HG03135 (cell line): ENCODE results near the gene NAPB.
"Not testable (repeated sequence)": the region's sequence is repeated elsewhere in the genome, so short reads cannot be mapped to it uniquely, and the experiment has no call there.

Experiments used
- ATAC-seq: cut with Tn5 transposase; IDR thresholded peaks from one replicate; pipeline ENCODE4 v1.9.1; 2021; ENCODE audit warnings: mild to moderate bottlenecking, moderate library complexity; ENCODE audit not compliant: unreplicated experiment

Gene NAPB

GRCh38 chr20:23420943-23421931 lies at the start of gene NAPB:
NAPB (minus strand) TSS chr20:23421488; CDS start chr20:23421402, 86 bp downstream.
- ATAC-seq = peak; percentile 92

- ATAC-seq = not testable (repeated sequence)
These were observed 45.7 kb upstream of the NAPB start for GRCh38 chr20:23466961-23467360.

GRCh38 chr20:23461180-23461579 lies 39.9 kb upstream of the NAPB start:
- no peak for ATAC-seq

DNA sequence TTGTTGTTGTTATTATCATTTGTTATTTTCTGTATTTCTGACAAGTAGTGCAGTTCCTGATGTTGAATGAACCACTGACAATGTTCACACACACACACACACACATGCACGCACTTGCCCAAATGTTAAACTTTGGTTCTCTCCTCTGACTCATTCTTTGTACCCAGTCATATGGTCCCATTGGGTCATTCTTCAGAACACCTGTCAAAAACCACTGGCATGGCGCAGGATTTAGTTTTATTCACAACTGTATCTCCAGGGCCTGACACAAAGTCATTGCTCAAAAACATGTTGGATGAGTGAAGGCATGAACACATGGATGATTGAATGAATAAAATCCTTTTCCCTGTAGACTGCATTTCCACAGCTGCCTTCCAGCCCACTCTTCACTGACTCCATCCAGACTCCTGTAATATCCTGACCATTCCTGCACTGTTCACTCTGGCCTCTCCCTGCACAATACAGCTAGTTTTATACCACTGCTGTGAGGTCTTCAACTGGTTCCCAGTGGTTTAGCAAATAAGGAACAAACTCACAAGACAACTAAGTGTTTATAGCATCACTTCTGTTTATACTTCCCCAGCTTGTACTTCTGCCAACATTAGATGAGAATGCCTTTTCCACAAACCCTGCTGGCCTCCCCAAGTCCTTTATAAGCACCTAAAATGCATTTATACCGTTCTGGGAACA lies 38.3 kb upstream of the NAPB start:
- ATAC-seq = no peak

- ATAC-seq = no peak
These were observed 35.6 kb upstream of the NAPB start for GRCh38 chr20:23456873-23457272.

GRCh38 chr20:23456409-23456808 lies 35.1 kb upstream of the NAPB start:
- no peak for ATAC-seq

DNA sequence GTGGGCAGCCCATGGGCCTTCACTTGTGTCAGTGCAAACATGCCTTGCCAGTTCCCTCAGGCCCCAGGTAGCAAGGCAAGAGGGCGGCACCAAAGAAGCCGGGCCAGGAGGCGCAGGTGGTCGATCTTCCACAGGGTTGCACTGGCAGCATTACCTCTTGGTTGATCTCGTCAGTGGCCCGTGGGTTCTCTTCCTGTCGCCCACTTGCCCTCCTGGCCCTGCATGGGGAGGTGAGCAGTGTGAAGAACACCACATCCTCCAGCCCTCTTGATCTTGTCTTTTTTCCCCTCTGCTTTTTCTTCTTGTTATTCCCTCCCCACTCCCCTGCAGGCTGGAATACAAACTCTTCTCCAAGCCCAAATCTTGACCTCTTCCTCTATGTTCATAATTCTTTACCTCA lies 34.4 kb upstream of the NAPB start:
- ATAC-seq = no peak

DNA sequence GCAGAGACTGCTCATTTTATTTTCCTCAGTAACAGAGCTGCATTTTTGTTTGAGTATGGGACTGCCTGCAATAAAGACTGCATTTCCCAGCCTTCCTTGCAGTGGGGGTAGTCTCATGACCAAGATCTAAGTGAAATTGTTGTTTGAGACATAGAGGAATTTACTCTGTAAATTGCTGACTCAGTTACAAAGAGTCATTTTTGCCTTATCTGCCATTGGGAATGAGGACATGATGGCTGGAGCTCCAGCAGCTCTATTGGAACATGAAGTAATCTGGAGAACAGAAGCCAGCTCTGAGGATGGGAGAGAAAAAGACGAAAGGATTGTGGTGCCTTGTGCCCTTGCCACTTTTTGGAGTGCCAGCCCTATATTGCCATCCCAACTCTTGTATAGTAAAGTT lies 33.5 kb upstream of the NAPB start:
- no peak for ATAC-seq

- no peak for ATAC-seq
These were observed 32.6 kb upstream of the NAPB start for GRCh38 chr20:23453549-23454543.

GRCh38 chr20:23452776-23453175 lies 31.5 kb upstream of the NAPB start, which contains the start of gene CST11:
CST11 (minus strand) TSS chr20:23452876; CDS start chr20:23452811, 65 bp downstream.
- no peak for ATAC-seq

DNA sequence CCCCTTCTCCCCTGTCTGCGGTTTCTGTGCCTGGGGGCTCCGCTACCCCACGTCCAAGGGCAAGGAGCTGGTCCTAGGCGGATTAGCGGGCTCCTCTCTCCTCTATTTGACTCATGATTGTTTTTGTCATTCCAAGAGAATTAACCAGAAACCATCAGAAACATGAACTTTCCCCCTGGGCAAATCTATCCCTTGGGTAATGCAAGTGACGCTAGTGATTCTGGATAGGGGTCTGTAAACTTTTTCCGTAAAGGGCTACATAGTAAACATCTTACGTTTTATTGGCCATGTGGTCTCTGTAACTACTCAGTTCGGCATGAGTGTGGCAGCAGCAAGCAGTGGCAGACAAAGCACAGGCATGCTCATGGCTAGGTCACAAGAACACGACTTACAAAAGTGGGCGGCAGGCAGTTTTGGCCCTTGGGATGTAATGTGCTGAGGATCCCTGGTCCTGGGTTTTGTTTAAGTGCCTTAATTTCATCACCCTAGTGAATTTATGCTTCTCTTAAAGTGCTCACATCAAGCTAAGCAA lies 30.7 kb upstream of the NAPB start:
- ATAC-seq = no peak

GRCh38 chr20:23450877-23451276 lies 29.6 kb upstream of the NAPB start:
- ATAC-seq = no peak

- ATAC-seq = no peak
These were observed 28.1 kb upstream of the NAPB start for GRCh38 chr20:23449421-23449820.

DNA sequence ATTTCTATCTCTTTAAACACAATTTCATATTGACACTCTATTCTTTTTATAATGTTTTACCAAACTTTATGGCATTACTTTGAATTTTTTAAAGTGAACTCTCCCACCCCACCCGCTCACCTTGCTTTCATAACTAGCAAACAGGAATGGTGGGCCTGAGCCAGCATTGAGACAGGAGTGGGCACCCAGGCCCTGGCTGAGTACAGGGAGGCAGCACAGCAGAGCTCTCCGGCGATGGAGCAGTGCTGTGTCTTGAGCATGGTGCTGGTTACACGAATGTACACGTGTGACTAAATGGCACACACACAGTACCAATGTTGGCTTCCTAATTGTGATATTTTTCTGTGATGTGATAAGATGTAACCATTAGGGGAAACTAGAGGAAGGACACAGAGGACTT lies 26.9 kb upstream of the NAPB start:
- ATAC-seq = no peak

DNA sequence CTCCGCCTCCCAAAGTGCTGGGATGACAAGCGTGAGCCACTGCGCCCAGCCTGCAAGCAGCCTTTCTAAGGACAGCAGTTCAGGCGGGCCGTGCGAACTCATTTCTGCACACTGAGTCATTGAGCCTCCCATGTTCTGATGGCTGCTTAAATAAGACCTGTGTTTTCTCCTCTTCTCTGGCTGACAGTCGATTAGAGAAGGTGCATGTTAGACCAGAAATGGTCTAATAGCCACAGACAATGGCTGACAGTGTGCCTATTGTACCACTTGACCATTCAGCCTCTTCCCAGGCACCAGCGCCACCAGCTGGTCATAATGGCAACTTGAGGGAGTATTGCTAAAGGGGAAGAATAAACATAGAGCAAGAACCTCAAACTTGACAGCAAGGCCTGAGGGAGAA lies 25.2 kb upstream of the NAPB start:
- peak; percentile 62 for ATAC-seq

DNA sequence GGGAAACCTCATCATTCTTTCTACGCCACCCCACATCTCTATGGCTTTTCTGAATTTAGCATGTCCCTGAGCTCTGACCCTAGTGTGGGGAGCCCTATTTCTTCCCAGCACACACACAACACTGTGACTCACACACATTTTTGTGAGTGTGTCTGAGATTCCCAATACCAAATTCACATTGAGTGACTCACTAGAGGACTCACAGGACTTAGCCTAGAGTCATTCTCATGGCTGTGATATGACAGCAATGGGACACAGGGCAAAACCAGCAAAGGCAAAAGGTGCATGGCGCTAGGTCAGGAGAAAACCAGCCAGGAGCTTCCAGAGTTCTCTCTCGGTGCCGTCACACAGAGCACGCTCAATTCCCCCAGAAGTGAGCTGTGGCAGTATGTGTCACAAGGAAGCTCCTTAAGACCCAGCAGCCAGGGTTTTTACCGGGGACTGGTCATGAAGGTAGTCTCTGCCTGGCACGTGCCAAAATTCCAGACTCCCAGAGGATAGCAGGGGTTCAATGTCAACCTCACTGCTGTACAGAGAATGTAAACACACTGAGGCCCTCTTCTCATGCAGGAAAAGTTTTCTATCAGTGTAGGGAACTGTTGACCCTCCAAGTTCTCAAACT lies 24.4 kb upstream of the NAPB start:
- no peak for ATAC-seq

DNA sequence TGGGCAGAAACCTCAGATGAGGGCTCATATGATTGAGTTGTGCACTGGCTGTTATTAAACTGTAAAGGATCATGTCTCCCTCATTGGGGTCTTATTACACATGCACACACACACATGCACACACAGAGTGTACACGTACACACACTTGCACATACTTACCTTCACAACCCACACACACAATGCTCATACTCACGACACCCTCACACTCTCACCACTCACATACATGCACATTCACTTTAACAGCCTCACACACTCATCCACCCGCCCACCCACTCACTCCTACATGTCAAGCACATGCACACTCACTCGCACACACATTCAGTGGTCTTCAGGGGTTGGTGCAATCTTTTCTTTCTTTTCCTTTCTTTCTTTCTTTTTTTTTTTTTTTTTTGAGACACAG lies 23.6 kb upstream of the NAPB start:
- no peak for ATAC-seq

GRCh38 chr20:23442436-23442835 lies 21.1 kb upstream of the NAPB start:
- no peak for ATAC-seq

DNA sequence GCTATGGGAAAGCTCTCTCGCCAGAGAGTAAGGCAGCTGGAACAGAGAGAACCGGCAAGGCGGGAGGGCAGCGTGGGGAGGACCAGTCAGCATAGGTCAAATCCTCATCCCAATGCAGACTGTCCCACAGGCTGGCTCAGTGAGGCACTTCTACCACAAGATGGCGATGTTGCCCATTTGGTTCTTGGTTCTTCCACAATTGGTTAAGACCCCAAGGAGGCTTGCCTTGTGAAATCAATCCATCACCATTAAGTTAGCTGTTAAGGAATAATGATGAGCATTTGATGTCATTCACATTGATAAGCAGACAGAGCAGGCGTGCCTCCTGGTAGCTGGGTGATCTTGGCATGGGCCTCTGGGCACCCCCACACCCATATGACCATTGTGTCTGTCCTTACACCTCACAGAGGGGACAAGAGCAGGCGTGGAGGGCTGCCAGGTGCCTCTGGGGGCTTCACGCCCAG lies 20.6 kb upstream of the NAPB start:
- no peak for ATAC-seq

DNA sequence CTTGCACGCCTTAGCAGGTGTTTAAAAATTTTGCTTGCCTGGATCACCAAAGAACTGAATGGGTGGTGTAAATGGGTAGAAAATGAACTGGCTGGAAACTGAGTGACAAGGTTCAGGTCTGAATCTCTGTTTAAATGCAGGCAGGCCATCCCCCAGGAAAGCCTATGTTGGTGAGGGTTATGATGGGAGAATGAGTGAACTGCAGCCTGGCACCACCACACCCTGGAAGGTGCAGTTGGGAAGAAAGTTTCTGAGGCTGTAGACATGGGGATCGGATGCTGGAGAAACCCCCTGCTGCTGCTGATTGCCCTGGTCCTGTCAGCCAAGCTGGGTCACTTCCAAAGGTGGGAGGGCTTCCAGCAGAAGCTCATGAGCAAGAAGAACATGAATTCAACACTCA lies 18.7 kb upstream of the NAPB start:
- ATAC-seq = no peak
